ENCODE results near the gene PEX16.

- TF ChIP-seq CTCF (IDR thresholded peaks at IDR 0.05) (no peak), POLR2A (IDR thresholded peaks at IDR 0.05) (no peak)
Measured at GRCh38 chr11:45881708-45882368, 35.8 kb downstream of the PEX16 start.
